ENCODE results near the gene ADARB2.
"Not testable (repeated sequence)": the region's sequence is repeated elsewhere in the genome, so short reads cannot be mapped to it uniquely, and the experiment has no call there.

ADARB2 gene

GRCh38 chr10:1362589-1363445 lies 374.5 kb downstream of the ADARB2 start:
- in situ Hi-C loops (cut with HindIII; ENCODE audit: low sequenced_read_pairs), result no loop called here

- in situ Hi-C loops (cut with HindIII; ENCODE audit: low sequenced_read_pairs), result no loop called here
These were observed 375.8 kb downstream of the ADARB2 start for GRCh38 chr10:1361411-1362105.

- in situ Hi-C loops (cut with HindIII; ENCODE audit: low sequenced_read_pairs), result no loop called here
These were observed 376.7 kb downstream of the ADARB2 start for GRCh38 chr10:1360558-1361164.

DNA sequence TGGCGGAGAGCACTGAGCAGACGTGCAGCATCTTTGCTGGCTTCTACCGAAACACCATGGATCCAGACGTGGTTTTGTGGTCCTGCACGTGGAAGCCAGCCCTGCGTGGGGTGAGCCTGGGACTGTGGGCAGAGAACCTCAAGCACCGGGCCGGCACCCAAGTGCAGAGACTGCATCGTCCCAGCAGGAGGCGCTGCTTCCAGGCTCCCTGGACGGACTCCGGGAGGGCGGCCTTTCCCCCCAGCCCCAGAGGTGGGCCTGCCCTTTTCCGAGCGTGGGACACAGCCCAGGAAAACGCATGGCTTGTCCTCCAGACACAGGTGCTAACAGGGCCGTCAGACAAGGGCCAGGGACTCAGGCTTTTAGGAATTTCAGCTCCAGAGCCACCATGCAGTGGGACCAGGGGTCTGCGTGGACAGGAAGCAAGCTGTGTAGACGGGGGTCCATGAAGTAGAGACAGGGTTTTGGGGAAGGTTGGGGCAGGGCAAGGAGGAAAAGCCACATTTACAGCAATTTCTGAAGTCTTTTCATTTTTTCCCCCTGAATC lies 377.2 kb downstream of the ADARB2 start:
- in situ Hi-C loops (cut with HindIII; ENCODE audit: low sequenced_read_pairs), result no loop called here

- in situ Hi-C loops (cut with HindIII; ENCODE audit: low sequenced_read_pairs), result no loop called here
These were observed 377.7 kb downstream of the ADARB2 start for GRCh38 chr10:1359626-1359955.

GRCh38 chr10:1358860-1359625 lies 378.3 kb downstream of the ADARB2 start:
- in situ Hi-C loops (cut with HindIII; ENCODE audit: low sequenced_read_pairs), result no loop called here

DNA sequence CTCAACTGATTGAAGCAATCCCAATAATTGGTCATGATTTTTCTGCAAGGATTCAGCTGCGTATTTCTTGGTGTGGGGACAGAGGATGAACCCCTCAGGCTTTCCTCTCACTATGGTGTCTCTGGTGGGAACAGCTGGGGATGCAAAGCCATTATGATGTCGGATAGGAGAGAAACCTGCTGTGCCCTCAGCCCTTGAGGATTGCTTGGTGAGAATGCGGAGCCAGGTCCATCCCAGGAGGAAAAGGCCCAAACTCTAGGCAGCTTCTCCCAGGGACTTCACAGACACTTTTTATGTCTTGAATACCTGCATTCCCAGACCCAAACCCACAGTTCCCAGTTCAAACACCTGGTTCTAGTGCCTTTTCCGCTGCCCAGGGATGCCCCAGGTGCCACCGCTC lies 379.2 kb downstream of the ADARB2 start:
- in situ Hi-C loops (cut with HindIII; ENCODE audit: low sequenced_read_pairs), result no loop called here

GRCh38 chr10:1356349-1356748 lies 381.0 kb downstream of the ADARB2 start:
- in situ Hi-C loops (cut with HindIII; ENCODE audit: low sequenced_read_pairs), result no loop called here

- in situ Hi-C loops (cut with HindIII; ENCODE audit: low sequenced_read_pairs), result no loop called here
These were observed 382.3 kb downstream of the ADARB2 start for GRCh38 chr10:1354809-1355710.

DNA sequence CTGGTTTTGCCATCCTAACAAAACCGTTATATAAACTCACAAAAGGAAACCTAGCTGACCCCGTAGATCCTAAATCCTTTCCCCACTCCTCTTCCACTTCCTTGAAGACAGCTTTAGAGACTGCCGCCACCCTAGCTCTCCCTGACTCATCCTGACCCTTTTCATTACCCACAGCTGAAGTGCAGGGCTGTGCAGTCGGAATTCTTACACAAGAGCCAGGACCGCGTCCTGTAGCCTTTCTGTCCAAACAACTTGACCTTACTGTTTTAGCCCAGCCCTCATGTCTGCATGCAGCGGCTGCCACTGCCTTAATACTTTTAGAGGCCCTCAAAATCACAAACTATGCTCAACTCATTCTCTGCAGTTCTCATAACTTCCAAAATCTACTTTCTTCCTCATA lies 385.0 kb downstream of the ADARB2 start:
- in situ Hi-C loops (cut with HindIII; ENCODE audit: low sequenced_read_pairs), result not testable (repeated sequence)

GRCh38 chr10:1348773-1349050 lies 388.6 kb downstream of the ADARB2 start:
- in situ Hi-C loops (cut with HindIII; ENCODE audit: low sequenced_read_pairs), result no loop called here

- in situ Hi-C loops (cut with HindIII; ENCODE audit: low sequenced_read_pairs), result no loop called here
These were observed 389.2 kb downstream of the ADARB2 start for GRCh38 chr10:1347962-1348772.

GRCh38 chr10:1347525-1347924 lies 389.8 kb downstream of the ADARB2 start:
- in situ Hi-C loops (cut with HindIII; ENCODE audit: low sequenced_read_pairs), result no loop called here

- in situ Hi-C loops (cut with HindIII; ENCODE audit: low sequenced_read_pairs), result no loop called here
These were observed 391.1 kb downstream of the ADARB2 start for GRCh38 chr10:1346201-1346600.

- in situ Hi-C loops (cut with HindIII; ENCODE audit: low sequenced_read_pairs), result no loop called here
These were observed 392.0 kb downstream of the ADARB2 start for GRCh38 chr10:1345368-1345767.

DNA sequence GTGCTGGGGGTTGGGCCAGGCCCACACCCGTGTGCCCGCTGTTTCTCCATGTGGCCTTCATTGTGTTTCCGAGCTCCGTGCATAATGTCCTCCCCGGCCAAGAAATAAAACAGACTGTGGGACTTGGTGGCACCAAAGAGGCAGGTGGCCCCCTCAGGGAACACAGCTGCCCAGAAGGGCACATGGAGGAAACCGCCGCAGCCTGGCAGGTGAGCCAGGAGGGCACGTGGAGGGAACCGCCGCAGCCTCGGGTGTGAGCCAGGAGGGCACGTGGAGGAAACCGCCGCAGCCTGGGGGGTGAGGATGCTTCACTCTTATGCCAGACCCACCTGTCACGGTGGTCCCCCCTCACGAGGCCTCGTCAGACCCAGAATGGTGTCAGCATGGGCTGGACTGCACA lies 392.5 kb downstream of the ADARB2 start:
- in situ Hi-C loops (cut with HindIII; ENCODE audit: low sequenced_read_pairs), result no loop called here

- in situ Hi-C loops (cut with HindIII; ENCODE audit: low sequenced_read_pairs), result no loop called here
These were observed 392.9 kb downstream of the ADARB2 start for GRCh38 chr10:1344408-1344807.

GRCh38 chr10:1343176-1343575 lies 394.1 kb downstream of the ADARB2 start:
- in situ Hi-C loops (cut with HindIII; ENCODE audit: low sequenced_read_pairs), result no loop called here

DNA sequence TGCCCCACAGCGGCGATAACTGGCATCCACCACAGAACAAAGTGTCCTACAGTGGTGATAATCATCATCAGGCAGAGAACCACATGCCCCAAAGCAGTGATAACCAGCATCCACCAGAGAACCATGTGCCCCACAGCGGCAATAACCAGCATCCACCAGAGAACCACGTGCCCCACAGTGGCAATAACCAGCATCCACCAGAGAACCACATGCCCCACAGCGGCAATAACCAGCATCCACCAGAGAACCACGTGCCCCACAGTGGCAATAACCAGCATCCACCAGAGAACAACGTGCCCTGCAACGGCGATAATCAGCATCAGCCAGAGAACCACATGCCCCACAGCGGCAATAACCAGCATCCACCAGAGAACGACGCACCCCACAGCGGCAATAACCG lies 396.3 kb downstream of the ADARB2 start:
- in situ Hi-C loops (cut with HindIII; ENCODE audit: low sequenced_read_pairs), result not testable (repeated sequence)
